ENCODE data around the gene TSGA10IP.

DNA sequence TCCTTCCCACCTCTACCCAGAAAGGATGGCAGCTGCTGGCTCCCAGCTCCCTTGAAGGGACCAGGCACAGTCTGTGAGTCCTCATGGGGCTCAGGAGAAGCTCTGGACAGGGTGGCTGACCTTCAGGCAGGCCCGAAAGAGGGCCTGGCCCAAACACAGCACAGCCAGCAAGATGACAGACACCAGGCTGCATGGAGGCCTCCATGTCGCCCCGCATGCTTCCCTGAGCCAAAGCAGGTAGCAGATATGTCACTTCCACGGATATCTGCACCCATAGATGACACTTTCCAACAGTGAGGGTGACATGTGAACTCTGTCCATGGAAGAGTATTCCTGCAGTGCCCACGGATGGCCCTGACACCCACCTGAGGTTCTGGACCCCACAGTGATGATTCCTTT lies 38.3 kb downstream of the TSGA10IP start:
- no peak for TF ChIP-seq CTCF (IDR thresholded peaks at IDR 0.05)
- no peak for TF ChIP-seq POLR2A (IDR thresholded peaks at IDR 0.05)

Measured in sigmoid colon (tissue), 3 donors.